Endothelial cell of umbilical vein (primary cell): Measurements from ENCODE around the gene LRRC43. TPM values are rescaled to one million over a fixed set of nuclear protein-coding genes. Genes with fewer than 3 reads are reported as not detected.

Source experiments
- BruUV-seq: library from RNA; stranded (reverse); fragments of 400-500 nt; replicated peaks from 2 replicates; lab custom pipeline; 2021; lab: Mats Ljungman, UMichigan
- CTCF ChIA-PET: fragments of 300-600, 350-600 bp; sonication (Branson Sonifier 250); formaldehyde crosslinking; loops from one replicate; lab custom pipeline; 2021; ENCODE audit warnings: antibody characterized with exemption, inconsistent platforms; lab: Charles Lee
- POLR2A ChIA-PET: fragments of 300-600, 350-600 bp; sonication (Branson Sonifier 250); formaldehyde crosslinking; loops from one replicate; lab custom pipeline; 2021; ENCODE audit warnings: antibody characterized with exemption, inconsistent platforms; lab: Charles Lee
- DNase-seq: peaks from one replicate; pipeline ENCODE4 v3.0.0-alpha.2; 2011; ENCODE audit warnings: low read depth, low spot score
- FAIRE-seq: peaks from 2 replicates; lab custom pipeline; 2011; peaks lifted over from hg19 to GRCh38; lab: Jason Lieb, UNC
- H2AFZ ChIP-seq: 2 replicates; pipeline ENCODE4 v1.6.0; 2012; ENCODE audit warnings: low read depth, low read length, control low read depth, inconsistent platforms
- H3K27ac ChIP-seq: 2 replicates; pipeline ENCODE4 v1.5.1; 2011; ENCODE audit warnings: low read depth, mild to moderate bottlenecking, control low read depth, low read length, moderate library complexity; ENCODE audit not compliant: insufficient read depth
- H3K27me3 ChIP-seq, 2 experiments: 2 replicates each; pipeline versions ENCODE4 v1.6.0 to v1.6.1; 2011; ENCODE audit warnings: low read length in 2 of 2, mixed read lengths in 1 of 2; ENCODE audit not compliant: control insufficient read depth in 2 of 2, insufficient read depth in 2 of 2
- H3K36me3 ChIP-seq, 2 experiments: 2 replicates in 1 of 2; 3 replicates in 1 of 2; pipeline ENCODE4 v1.5.1; 2011; ENCODE audit warnings: low read length in 2 of 2, mild to moderate bottlenecking in 1 of 2, moderate library complexity in 1 of 2; ENCODE audit not compliant: control insufficient read depth in 2 of 2, insufficient read depth in 2 of 2; ENCODE audit errors: extremely low read depth in 1 of 2
- H3K4me1 ChIP-seq: 3 replicates; pipeline ENCODE4 v1.5.1; 2011; ENCODE audit warnings: mild to moderate bottlenecking, low read length; ENCODE audit not compliant: control insufficient read depth, insufficient read depth; ENCODE audit errors: extremely low read depth
- H3K4me2 ChIP-seq: 2 replicates; pipeline ENCODE4 v1.6.1; 2011; ENCODE audit warnings: low read length, control low read depth, mixed read lengths; ENCODE audit not compliant: insufficient read depth
- H3K4me3 ChIP-seq, 3 experiments: fragments of 200-600 bp in 1 of 3; sonication (generic), shearing (Covaris generic) in 1 of 3; replicated peaks in 1 of 3; 2 replicates each; pipeline ENCODE4 v1.5.1; 2011 to 2016; ENCODE audit warnings: control low read depth in 3 of 3, low read length in 3 of 3, mild to moderate bottlenecking in 2 of 3, inconsistent platforms in 1 of 3, low read depth in 1 of 3, moderate library complexity in 1 of 3; ENCODE audit not compliant: insufficient read depth in 1 of 3
- H3K79me2 ChIP-seq: 2 replicates; pipeline ENCODE4 v1.6.0; 2012; ENCODE audit warnings: low read length, inconsistent platforms; ENCODE audit not compliant: control insufficient read depth, insufficient read depth
- H3K9ac ChIP-seq: replicated peaks from 2 replicates; pipeline ENCODE3; 2011; ENCODE audit warnings: low read length, control low read depth; ENCODE audit not compliant: insufficient read depth; ENCODE audit errors: extremely low read depth
- H3K9me1 ChIP-seq: replicated peaks from 3 replicates; pipeline ENCODE4 v1.6.0; 2011; ENCODE audit warnings: mild to moderate bottlenecking, low read length; ENCODE audit not compliant: control insufficient read depth, insufficient read depth; ENCODE audit errors: extremely low read depth
- H3K9me3 ChIP-seq: replicated peaks from 2 replicates; pipeline ENCODE4 v1.5.1; 2012; ENCODE audit warnings: low read length, inconsistent platforms; ENCODE audit not compliant: control insufficient read depth, insufficient read depth
- H4K20me1 ChIP-seq: replicated peaks from 2 replicates; pipeline ENCODE3; 2011; ENCODE audit warnings: mild to moderate bottlenecking, low read length; ENCODE audit not compliant: control insufficient read depth, insufficient read depth; ENCODE audit errors: extremely low read depth
- EZH2 ChIP-seq: IDR thresholded peaks from 2 replicates; pipeline ENCODE4 v1.6.1; 2012; ENCODE audit warnings: borderline replicate concordance, low read depth, mild to moderate bottlenecking, moderate library complexity, low read length, inconsistent platforms; ENCODE audit not compliant: severe bottlenecking
- FOS ChIP-seq: IDR thresholded peaks from 2 replicates; pipeline ENCODE4 v1.6.1; 2011; ENCODE audit warnings: mild to moderate bottlenecking, low read length, moderate library complexity, borderline replicate concordance; ENCODE audit not compliant: insufficient read depth
- GATA2 ChIP-seq: IDR thresholded peaks from 2 replicates; pipeline ENCODE4 v1.7.0; 2011; ENCODE audit warnings: low read depth, mild to moderate bottlenecking, moderate library complexity, mixed read lengths, low read length; ENCODE audit not compliant: insufficient read length, insufficient read depth
- JUN ChIP-seq: IDR thresholded peaks from 2 replicates; pipeline ENCODE4 v1.6.1; 2011; ENCODE audit warnings: borderline replicate concordance, low read depth; ENCODE audit not compliant: insufficient read length, insufficient read depth
- MYC ChIP-seq: IDR thresholded peaks from one replicate; pipeline ENCODE4 v1.6.1; 2011; ENCODE audit warnings: mild to moderate bottlenecking, low read depth, low read length
- POLR2AphosphoS5 ChIP-seq: IDR thresholded peaks from 2 replicates; pipeline ENCODE4 v1.6.1; 2012; ENCODE audit warnings: low read depth, mild to moderate bottlenecking, control low read depth, low read length, moderate library complexity; ENCODE audit not compliant: insufficient read depth
- dilution Hi-C: fragments of 300-500 bp; cut with MboI; formaldehyde crosslinking; loops from one replicate; pipeline ENCODE4 v1.15.0; 2019; ENCODE audit warnings: low sequenced_read_pairs; ENCODE audit not compliant: extremely low pct_ligation_motif_present
- intact Hi-C: fragments of 100-400 bp; cut with micrococcal nuclease; formaldehyde crosslinking; loops from one replicate; pipeline ENCODE4 v1.10.0; 2022
- polyA plus RNA-seq, 4 experiments: library from polyadenylated mRNA; depleted of rRNA in 3 of 4; stranded (reverse) in 3 of 4; unstranded in 1 of 4; fragments of >200 nt; gene quantifications; 2 replicates each; pipeline versions ENCODE4 v1.2.1 to v1.2.3, GENCODE V29; 2011 to 2012; ENCODE audit warnings: missing spikeins in 1 of 4
- total RNA-seq: library from RNA; stranded (reverse); gene quantifications from 2 replicates; pipeline ENCODE4 v1.2.3, GENCODE V29; 2021
- TF ChIP-seq, protein P1 (sequence below): IDR thresholded peaks from 2 replicates; pipeline ENCODE4 v1.6.1; 2011; ENCODE audit not compliant: insufficient read depth, insufficient read length
- TF ChIP-seq, protein P2 (sequence below), 2 donors: IDR thresholded peaks; 1 replicate in 1 of 2; 2 replicates in 1 of 2; pipeline ENCODE4 v1.5.1; 2011; ENCODE audit warnings: low read length in 2 of 2, mild to moderate bottlenecking in 2 of 2, moderate library complexity in 2 of 2, control low read depth in 1 of 2, inconsistent platforms in 1 of 2, low read depth in 1 of 2; ENCODE audit not compliant: insufficient read depth in 1 of 2; ENCODE audit errors: extremely low read depth in 1 of 2

The LRRC43 gene
- total and polyA plus RNA-seq, 2 donors (not counting 3 experiments of a cell fraction or from before 2014, with no cell fraction given) = 3.1 to 3.4 TPM

DNA sequence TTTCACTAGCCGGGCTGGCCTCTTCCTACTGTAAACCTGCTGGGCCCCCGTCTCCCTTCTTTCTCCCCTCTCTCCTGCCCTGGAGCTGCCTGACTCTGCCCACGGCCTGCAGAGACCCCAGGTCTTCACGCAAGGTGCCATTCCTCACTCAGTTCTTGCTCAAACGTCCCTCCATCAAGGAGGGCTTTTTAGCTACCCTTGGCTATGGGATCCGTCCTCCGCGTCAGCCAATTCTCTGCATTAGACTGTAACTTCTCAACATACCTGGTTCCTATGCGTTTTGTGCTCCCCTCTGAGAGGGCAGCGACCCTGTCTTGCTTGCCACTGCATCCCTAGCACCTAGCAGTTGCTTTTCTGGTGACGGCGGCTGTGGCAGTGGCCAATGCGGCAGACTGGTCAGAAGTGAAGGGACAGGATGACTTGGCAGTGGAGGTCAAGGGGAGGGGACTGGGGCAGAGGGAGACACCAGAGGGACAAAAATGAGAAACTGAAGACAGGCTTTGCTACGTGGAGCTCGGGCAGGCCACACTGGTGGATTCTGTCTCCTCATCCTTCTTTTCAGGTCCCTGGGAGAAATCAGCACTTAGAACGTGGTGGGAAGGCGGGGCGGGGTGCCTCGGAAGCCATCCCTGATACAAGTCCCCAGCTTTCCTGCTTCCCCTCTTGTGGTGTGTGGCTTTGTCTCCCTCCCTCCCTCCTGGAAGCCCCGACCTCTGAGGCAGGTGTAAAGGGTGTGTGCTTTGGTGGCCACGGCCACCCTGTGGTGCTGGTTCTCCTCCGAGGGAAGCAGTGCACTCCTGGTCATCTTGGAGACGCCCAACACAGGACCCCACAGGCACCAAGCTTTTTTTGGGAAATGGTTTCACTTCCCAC is 22.4 kb downstream of the LRRC43 start:
- peaks cover 9 to 18% of the 10 kb centered on the region in 2 experiments for H3K27me3 ChIP-seq
- FAIRE-seq (no peak), DNase-seq (no peak)
- no peaks in the 10 kb centered on the region for H3K9me1 ChIP-seq
- H3K9ac ChIP-seq = no peak overlapping the region
- dilution Hi-C loops = no loop called here
- intact Hi-C loops = no loop called here
- H3K79me2 ChIP-seq = no peaks in the 10 kb centered on the region
- no TSS peak for BruUV-seq
- H3K4me2 ChIP-seq = no peak overlapping the region
- H4K20me1 ChIP-seq = no peaks in the 10 kb centered on the region
- ChIA-PET POLR2A (interaction anchor here (1.0 kb wide), 1 partner anchor 11 kb away, joined by 3 read pairs; no protein-coding TSS in a partner anchor), CTCF (interaction anchor here (0.6 to 1.7 kb wide), 6 partner anchors 15 to 167 kb away, joined by 3 to 5 read pairs (median 4); partner anchors contain the start of gene LRRC43)
- no peak overlapping the region for H3K27ac ChIP-seq
- peaks cover 8% of the 10 kb centered on the region for H3K4me1 ChIP-seq
- H2AFZ ChIP-seq = no peak overlapping the region
- TF ChIP-seq MYC (no peak), EZH2 (no peak), POLR2AphosphoS5 (no peak), FOS (no peak), JUN (no peak), GATA2 (no peak)
- TF ChIP-seq, protein P1, sequence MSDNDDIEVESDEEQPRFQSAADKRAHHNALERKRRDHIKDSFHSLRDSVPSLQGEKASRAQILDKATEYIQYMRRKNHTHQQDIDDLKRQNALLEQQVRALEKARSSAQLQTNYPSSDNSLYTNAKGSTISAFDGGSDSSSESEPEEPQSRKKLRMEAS = no peak
- TF ChIP-seq, protein P2, sequence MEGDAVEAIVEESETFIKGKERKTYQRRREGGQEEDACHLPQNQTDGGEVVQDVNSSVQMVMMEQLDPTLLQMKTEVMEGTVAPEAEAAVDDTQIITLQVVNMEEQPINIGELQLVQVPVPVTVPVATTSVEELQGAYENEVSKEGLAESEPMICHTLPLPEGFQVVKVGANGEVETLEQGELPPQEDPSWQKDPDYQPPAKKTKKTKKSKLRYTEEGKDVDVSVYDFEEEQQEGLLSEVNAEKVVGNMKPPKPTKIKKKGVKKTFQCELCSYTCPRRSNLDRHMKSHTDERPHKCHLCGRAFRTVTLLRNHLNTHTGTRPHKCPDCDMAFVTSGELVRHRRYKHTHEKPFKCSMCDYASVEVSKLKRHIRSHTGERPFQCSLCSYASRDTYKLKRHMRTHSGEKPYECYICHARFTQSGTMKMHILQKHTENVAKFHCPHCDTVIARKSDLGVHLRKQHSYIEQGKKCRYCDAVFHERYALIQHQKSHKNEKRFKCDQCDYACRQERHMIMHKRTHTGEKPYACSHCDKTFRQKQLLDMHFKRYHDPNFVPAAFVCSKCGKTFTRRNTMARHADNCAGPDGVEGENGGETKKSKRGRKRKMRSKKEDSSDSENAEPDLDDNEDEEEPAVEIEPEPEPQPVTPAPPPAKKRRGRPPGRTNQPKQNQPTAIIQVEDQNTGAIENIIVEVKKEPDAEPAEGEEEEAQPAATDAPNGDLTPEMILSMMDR (IDR thresholded peaks at IDR 0.05; ENCODE audit: extremely low read depth in 1 of 2, insufficient read depth in 1 of 2, low read depth in 1 of 2, low read length in 2 of 2) = no peak
- peaks cover 10 to 11% of the 10 kb centered on the region in 2 experiments for H3K36me3 ChIP-seq
- no peaks in the 10 kb centered on the region for H3K9me3 ChIP-seq
- no peak overlapping the region for H3K4me3 ChIP-seq
